MM.1S (cell line): Measurements from ENCODE around the gene SCAF4.
"Not testable (repeated sequence)": the region's sequence is repeated elsewhere in the genome, so short reads cannot be mapped to it uniquely, and the experiment has no call there.

Experiments used
- DNase-seq: peaks from one replicate; pipeline ENCODE4 v3.0.0-alpha.2; 2015
- H2AFZ ChIP-seq: fragments of 300-600 bp; sonication (generic); 2 replicates; pipeline ENCODE4 v1.6.0; 2016; ENCODE audit warnings: antibody characterized with exemption, low read length
- H3F3A ChIP-seq: fragments of 300-600 bp; sonication (generic); 2 replicates; pipeline ENCODE4 v1.6.1; 2016; ENCODE audit warnings: mild to moderate bottlenecking, antibody characterized with exemption, low read length, moderate library complexity, mixed read lengths; ENCODE audit not compliant: insufficient read depth
- H3K27ac ChIP-seq: fragments of 300-600 bp; sonication (generic); 2 replicates; pipeline ENCODE4 v1.5.1; 2016; ENCODE audit warnings: mild to moderate bottlenecking, low read length
- H3K27me3 ChIP-seq: fragments of 300-600 bp; sonication (generic); replicated peaks from 2 replicates; pipeline ENCODE4 v1.6.0; 2016; ENCODE audit warnings: low read length; ENCODE audit not compliant: insufficient read depth
- H3K36me3 ChIP-seq: fragments of 300-600 bp; sonication (generic); replicated peaks from 2 replicates; pipeline ENCODE4 v1.6.1; 2016; ENCODE audit warnings: mild to moderate bottlenecking, low read length, mixed read lengths; ENCODE audit not compliant: insufficient read depth
- H3K4me1 ChIP-seq: fragments of 300-600 bp; sonication (generic); 2 replicates; pipeline ENCODE4 v1.6.1; 2016; ENCODE audit warnings: low read length, mixed read lengths
- H3K4me2 ChIP-seq: fragments of 300-600 bp; sonication (generic); 2 replicates; pipeline ENCODE4 v1.6.0; 2016; ENCODE audit warnings: low read depth, low read length
- H3K4me3 ChIP-seq: fragments of 300-600 bp; sonication (generic); 2 replicates; pipeline ENCODE4 v1.5.1; 2016; ENCODE audit warnings: low read length, mixed read lengths
- H3K79me2 ChIP-seq: fragments of 300-600 bp; sonication (generic); 2 replicates; pipeline ENCODE4 v1.6.1; 2016; ENCODE audit warnings: mixed run types, low read length, mixed read lengths
- H3K9ac ChIP-seq: fragments of 300-600 bp; sonication (generic); 2 replicates; pipeline ENCODE4 v1.6.1; 2016; ENCODE audit warnings: low read length, mixed read lengths
- H3K9me2 ChIP-seq: fragments of 300-600 bp; sonication (generic); replicated peaks from 2 replicates; pipeline ENCODE4 v1.6.1; 2016; ENCODE audit warnings: mild to moderate bottlenecking, low read length, mixed read lengths; ENCODE audit not compliant: insufficient read depth
- H3K9me3 ChIP-seq: fragments of 300-600 bp; sonication (generic); replicated peaks from 2 replicates; pipeline ENCODE4 v1.6.1; 2016; ENCODE audit warnings: mild to moderate bottlenecking, low read length, mixed read lengths; ENCODE audit not compliant: insufficient read depth
- H4K20me1 ChIP-seq: fragments of 300-600 bp; sonication (generic); 2 replicates; pipeline ENCODE4 v1.6.1; 2016; ENCODE audit warnings: mild to moderate bottlenecking, low read length, moderate library complexity, mixed read lengths; ENCODE audit not compliant: insufficient read depth
- CTCF ChIP-seq: fragments of 300-600 bp; sonication (generic); IDR thresholded peaks from 2 replicates; pipeline ENCODE4 v1.5.1; 2016; ENCODE audit warnings: antibody characterized with exemption, low read length, mixed read lengths
- EZH2 ChIP-seq: fragments of 300-600 bp; sonication (generic); optimal IDR thresholded peaks from 2 replicates; pipeline ENCODE3; 2017; ENCODE audit warnings: low read depth, mild to moderate bottlenecking, antibody characterized with exemption, low read length, mixed read lengths
- EZH2phosphoT487 ChIP-seq: fragments of 300-600 bp; sonication (generic); IDR thresholded peaks from 2 replicates; pipeline ENCODE4 v1.6.1; 2018; ENCODE audit warnings: antibody characterized with exemption, low read length

Gene SCAF4

DNA sequence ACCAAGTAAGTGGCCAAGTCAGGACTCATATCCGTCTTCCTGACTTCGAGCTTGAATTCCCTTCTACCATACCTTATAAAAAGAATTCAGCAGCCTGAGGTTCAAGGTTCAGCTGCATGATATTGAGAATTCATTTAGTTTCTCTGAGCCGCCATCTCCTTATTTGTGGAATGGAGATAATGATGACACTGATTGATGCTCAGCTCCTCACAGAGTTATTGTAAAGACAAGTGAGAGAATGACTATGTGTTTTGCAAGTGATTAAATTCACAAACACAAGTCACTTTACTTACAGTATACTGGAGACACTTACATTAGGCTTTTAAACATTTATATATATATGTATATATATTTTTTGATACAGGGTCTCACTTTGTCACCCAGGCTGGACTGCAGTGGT lies 39.8 kb upstream of the SCAF4 start:
- no peak for DNase-seq
- Histone ChIP-seq H3K4me1 (peaks cover 12% of the 10 kb centered on the region), H3K27me3 (peaks cover 54% of the 10 kb centered on the region), H3K9me2 (no peaks in the 10 kb centered on the region), H3K9ac (no peak overlapping the region), H3K4me3 (no peak overlapping the region), H4K20me1 (peaks cover 14% of the 10 kb centered on the region), H3K4me2 (no peak overlapping the region), H3F3A (peaks cover 17% of the 10 kb centered on the region), H2AFZ (no peak overlapping the region), H3K36me3 (no peaks in the 10 kb centered on the region), H3K27ac (no peak overlapping the region), H3K79me2 (no peaks in the 10 kb centered on the region), H3K9me3 (no peaks in the 10 kb centered on the region)
- TF ChIP-seq EZH2phosphoT487, result no peak
- TF ChIP-seq CTCF, result no peak
- no peak for TF ChIP-seq EZH2

- DNase-seq, result no peak
- Histone ChIP-seq H3K4me2 (no peak overlapping the region), H3K79me2 (no peaks in the 10 kb centered on the region), H3K36me3 (no peaks in the 10 kb centered on the region), H4K20me1 (peaks cover 14% of the 10 kb centered on the region), H3K9me2 (no peaks in the 10 kb centered on the region), H3K4me1 (peaks cover 12% of the 10 kb centered on the region), H3K4me3 (no peak overlapping the region), H3K9ac (no peak overlapping the region), H3K9me3 (no peaks in the 10 kb centered on the region), H3K27me3 (peaks cover 25% of the 10 kb centered on the region), H3K27ac (no peak overlapping the region), H3F3A (peaks cover 17% of the 10 kb centered on the region), H2AFZ (no peak overlapping the region)
- TF ChIP-seq EZH2phosphoT487 (no peak), CTCF (no peak), EZH2 (no peak)
Measured at GRCh38 chr21:31768710-31769109, 36.8 kb upstream of the SCAF4 start.

- H2AFZ ChIP-seq, result no peak overlapping the region
- no peak overlapping the region for H3K4me2 ChIP-seq
- no peak overlapping the region for H3K4me3 ChIP-seq
- H3K9me2 ChIP-seq, result no peaks in the 10 kb centered on the region
- H3K36me3 ChIP-seq, result no peaks in the 10 kb centered on the region
- H3K9me3 ChIP-seq, result no peaks in the 10 kb centered on the region
- H3K27me3 ChIP-seq, result peaks cover 25% of the 10 kb centered on the region
- peaks cover 3% of the 10 kb centered on the region; the same call in 1 of the 2 replicates for H4K20me1 ChIP-seq
- no peak for DNase-seq
- H3K27ac ChIP-seq, result no peak overlapping the region
- no peak for TF ChIP-seq EZH2
- no peak for TF ChIP-seq EZH2phosphoT487
- no peak for TF ChIP-seq CTCF
- no peaks in the 10 kb centered on the region for H3K79me2 ChIP-seq
- H3K9ac ChIP-seq, result no peak overlapping the region
- H3F3A ChIP-seq, result peaks cover under 1% of the 10 kb centered on the region; the same call in 1 of the 2 replicates
- no peaks in the 10 kb centered on the region for H3K4me1 ChIP-seq
Measured at GRCh38 chr21:31766899-31767298, 35.0 kb upstream of the SCAF4 start.

- H3K9ac ChIP-seq, H4K20me1 ChIP-seq, H3K36me3 ChIP-seq, H3K79me2 ChIP-seq, H3K4me3 ChIP-seq, DNase-seq, H3K4me1 ChIP-seq, H3K27ac ChIP-seq, H3K9me3 ChIP-seq, H3F3A ChIP-seq, H2AFZ ChIP-seq, H3K4me2 ChIP-seq, H3K9me2 ChIP-seq: not testable (repeated sequence)
- H3K27me3 ChIP-seq, result peaks cover 18% of the 10 kb centered on the region
Measured at GRCh38 chr21:31765850-31766249, 33.9 kb upstream of the SCAF4 start.
